Peyer's patch (tissue), 4 donors: ENCODE results near the gene LRCH4. TPM values are rescaled to one million over a fixed set of nuclear protein-coding genes. Genes with fewer than 3 reads are reported as not detected.

Source experiments
- DNase-seq, 3 donors: peaks; one replicate each; pipeline ENCODE4 v3.0.0-alpha.2; 2017 to 2019
- H3K27ac ChIP-seq, 4 donors: fragments of 200-600 bp; sonication (generic); one replicate each; pipeline ENCODE4 v1.5.1; 2016 to 2019
- H3K27me3 ChIP-seq, 2 donors: fragments of 200-600 bp; sonication (generic); one replicate each; pipeline ENCODE4 v1.5.1; 2019
- H3K36me3 ChIP-seq, 3 donors: fragments of 200-600 bp; sonication (generic); one replicate each; pipeline ENCODE4 v1.5.1; 2016 to 2019
- H3K4me1 ChIP-seq, 4 donors: fragments of 200-600 bp; sonication (generic); one replicate each; pipeline ENCODE4 v1.5.1; 2016 to 2019
- H3K4me3 ChIP-seq, 4 donors: fragments of 200-600 bp; sonication (generic); 1 replicate in 3 of 4; 2 replicates in 1 of 4; pipeline ENCODE4 v1.5.1; 2016 to 2019; ENCODE audit warnings: mild to moderate bottlenecking in 1 of 4
- H3K9me3 ChIP-seq, 4 donors: fragments of 200-600 bp; sonication (generic); one replicate each; pipeline ENCODE4 v1.5.1; 2016 to 2019; ENCODE audit warnings: mild to moderate bottlenecking in 1 of 4
- POLR2A ChIP-seq, 2 donors: fragments of 450-650 bp; IDR thresholded peaks; one replicate each; pipeline ENCODE4 v1.5.1; 2017; ENCODE audit warnings: antibody characterized with exemption in 2 of 2, mild to moderate bottlenecking in 2 of 2, moderate library complexity in 2 of 2
- total RNA-seq, 4 donors: library from RNA; depleted of rRNA; stranded (reverse); fragments of >200 nt; gene quantifications; one replicate each; pipeline ENCODE4 v1.1.0, GENCODE V29; 2016
- TF ChIP-seq, protein P1 (sequence below), 6 experiments: fragments of 450-650 bp in 4 of 6; fragments of 200-600 bp in 2 of 6; sonication (generic) in 1 of 6; IDR thresholded peaks; one replicate each; pipeline ENCODE4 v1.5.1; 2017 to 2019; ENCODE audit warnings: antibody characterized with exemption in 6 of 6, mild to moderate bottlenecking in 3 of 6, moderate library complexity in 1 of 6

Gene LRCH4
- total RNA-seq, 4 donors from 2014 or later: 76.7 to 232 (median 156) TPM

DNA sequence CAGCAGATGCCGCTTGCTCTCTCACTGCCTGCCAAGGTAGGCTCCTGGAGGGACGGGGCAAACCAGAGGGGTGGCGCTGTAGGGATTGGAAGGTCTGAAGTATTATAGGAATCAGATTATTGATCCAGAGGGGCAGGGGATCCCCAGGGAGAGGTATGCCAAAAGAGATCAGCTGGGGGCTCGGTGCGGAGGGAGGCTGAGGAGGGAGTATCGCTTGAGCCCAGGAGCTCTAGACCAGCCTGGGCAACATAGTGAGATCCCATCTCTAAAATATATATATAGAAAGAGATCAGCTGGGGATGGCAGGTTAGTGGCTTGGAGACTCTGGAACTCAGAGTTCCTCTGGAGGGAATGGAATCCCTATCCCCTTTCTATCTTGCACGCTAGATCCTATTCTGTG, 9.3 kb upstream of the LRCH4 start:
- Histone ChIP-seq H3K4me3 (no peak overlapping the region), H3K36me3 (no peaks in the 10 kb centered on the region), H3K9me3 (no peaks in the 10 kb centered on the region), H3K27me3 (no peaks in the 10 kb centered on the region), H3K27ac (no peak overlapping the region), H3K4me1 (no peaks in the 10 kb centered on the region)
- TF ChIP-seq POLR2A (IDR thresholded peaks at IDR 0.05): no peak
- TF ChIP-seq, protein P1, sequence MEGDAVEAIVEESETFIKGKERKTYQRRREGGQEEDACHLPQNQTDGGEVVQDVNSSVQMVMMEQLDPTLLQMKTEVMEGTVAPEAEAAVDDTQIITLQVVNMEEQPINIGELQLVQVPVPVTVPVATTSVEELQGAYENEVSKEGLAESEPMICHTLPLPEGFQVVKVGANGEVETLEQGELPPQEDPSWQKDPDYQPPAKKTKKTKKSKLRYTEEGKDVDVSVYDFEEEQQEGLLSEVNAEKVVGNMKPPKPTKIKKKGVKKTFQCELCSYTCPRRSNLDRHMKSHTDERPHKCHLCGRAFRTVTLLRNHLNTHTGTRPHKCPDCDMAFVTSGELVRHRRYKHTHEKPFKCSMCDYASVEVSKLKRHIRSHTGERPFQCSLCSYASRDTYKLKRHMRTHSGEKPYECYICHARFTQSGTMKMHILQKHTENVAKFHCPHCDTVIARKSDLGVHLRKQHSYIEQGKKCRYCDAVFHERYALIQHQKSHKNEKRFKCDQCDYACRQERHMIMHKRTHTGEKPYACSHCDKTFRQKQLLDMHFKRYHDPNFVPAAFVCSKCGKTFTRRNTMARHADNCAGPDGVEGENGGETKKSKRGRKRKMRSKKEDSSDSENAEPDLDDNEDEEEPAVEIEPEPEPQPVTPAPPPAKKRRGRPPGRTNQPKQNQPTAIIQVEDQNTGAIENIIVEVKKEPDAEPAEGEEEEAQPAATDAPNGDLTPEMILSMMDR (IDR thresholded peaks at IDR 0.05): no peak
- DNase-seq: no peak

DNA sequence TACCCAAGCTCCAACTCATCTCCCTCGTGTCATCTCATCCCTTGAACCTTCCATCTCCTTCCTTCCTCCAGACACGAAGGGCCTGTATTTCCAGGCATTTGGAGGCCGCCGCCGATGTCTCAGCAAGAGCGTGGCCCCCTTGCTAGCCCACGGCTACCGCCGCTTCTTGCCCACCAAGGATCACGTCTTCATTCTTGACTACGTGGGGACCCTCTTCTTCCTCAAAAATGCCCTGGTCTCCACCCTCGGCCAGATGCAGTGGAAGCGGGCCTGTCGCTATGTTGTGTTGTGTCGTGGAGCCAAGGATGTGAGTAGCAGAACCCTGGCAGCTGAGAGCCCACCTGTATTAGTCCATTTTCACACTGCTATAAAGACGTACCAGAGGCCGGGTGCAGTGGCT, 5.7 kb upstream of the LRCH4 start:
- H3K4me1 ChIP-seq: peaks cover 0 to 4% (median 0%) of the 10 kb centered on the region in 4 donors
- no peak for TF ChIP-seq POLR2A (IDR thresholded peaks at IDR 0.05)
- TF ChIP-seq, protein P1 (IDR thresholded peaks at IDR 0.05): no peak
- H3K9me3 ChIP-seq: no peaks in the 10 kb centered on the region

DNA sequence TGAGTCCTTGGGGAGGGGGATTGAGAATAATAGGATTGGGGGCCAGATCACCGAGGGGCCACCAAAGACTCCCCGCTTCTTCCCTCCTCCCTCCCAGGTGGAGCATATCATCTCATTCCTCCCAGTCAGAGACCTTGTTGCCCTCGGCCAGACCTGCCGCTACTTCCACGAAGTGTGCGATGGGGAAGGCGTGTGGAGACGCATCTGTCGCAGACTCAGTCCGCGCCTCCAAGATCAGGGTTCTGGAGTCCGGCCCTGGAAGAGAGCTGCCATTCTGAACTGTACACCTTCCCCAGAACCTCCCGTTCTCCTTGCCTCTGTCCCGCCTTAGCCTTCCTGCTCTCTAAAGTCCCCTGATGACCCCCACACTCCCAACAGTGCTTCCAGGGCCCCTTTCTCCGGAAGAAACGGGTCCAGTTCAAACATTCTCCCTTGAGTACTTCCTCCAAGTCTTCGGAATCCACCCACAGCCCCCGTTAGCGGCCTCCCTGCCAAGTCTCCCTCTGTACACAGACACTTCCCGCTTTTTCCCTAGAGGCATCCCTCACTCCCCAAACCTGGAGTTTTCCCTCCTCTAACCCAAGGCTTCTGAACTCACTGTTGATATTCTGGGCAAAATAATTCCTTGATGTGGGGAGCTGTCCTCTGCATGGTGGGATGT, 4.3 kb upstream of the LRCH4 start:
- H3K4me1 ChIP-seq: peaks cover 0 to 4% (median 0%) of the 10 kb centered on the region in 4 donors
- TF ChIP-seq, protein P1 (IDR thresholded peaks at IDR 0.05): no peak
- no peak for TF ChIP-seq POLR2A (IDR thresholded peaks at IDR 0.05)
- H3K27ac ChIP-seq: peak overlapping the region in 2 of 4 donors; percentile 2 to 15
- no peaks in the 10 kb centered on the region for H3K9me3 ChIP-seq
- peak overlapping the region in 1 of 4 donors; percentile 1 for H3K4me3 ChIP-seq
- DNase-seq: no peak
- no peaks in the 10 kb centered on the region for H3K27me3 ChIP-seq
- H3K36me3 ChIP-seq: no peaks in the 10 kb centered on the region

More for the DNA sequence above, 5.7 kb upstream of the LRCH4 start:
- no peak for DNase-seq
- Histone ChIP-seq H3K4me3 (no peak overlapping the region), H3K36me3 (no peaks in the 10 kb centered on the region), H3K27me3 (no peaks in the 10 kb centered on the region), H3K27ac (no peak overlapping the region)

DNA sequence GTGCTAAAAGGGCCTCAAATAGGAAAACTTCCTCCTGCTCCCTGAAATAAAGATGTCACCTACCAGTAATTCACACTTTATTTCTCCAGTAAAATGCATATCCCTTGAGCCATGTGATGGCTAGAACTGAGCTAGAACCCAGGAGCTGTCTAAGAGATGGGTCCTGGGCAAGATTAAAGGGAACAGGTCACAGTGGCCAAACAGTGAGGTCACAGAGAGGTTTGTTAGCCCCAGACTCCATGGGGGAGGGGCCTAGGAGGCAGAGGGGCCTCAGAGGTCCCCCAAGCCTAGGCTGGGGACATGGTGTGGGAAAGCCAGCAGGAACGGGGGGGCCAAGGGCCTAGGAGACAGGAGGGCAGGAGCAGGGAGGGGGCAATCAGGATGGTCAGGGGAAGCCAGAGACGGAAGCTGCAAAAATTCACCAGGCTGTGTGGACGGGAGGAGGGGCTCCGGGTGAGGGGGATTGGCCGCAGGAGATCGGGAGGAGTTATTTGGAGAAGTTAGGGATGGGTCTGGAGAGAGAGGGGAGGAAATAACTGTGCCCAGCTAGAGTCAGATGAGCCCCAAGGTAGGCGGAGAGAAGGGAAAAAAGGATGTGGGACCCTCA, 3.5 kb upstream of the LRCH4 start:
- no peaks in the 10 kb centered on the region for H3K9me3 ChIP-seq
- H3K27me3 ChIP-seq: no peaks in the 10 kb centered on the region
- H3K36me3 ChIP-seq: no peaks in the 10 kb centered on the region
- H3K4me3 ChIP-seq: no peak overlapping the region
- peak overlapping the region in 1 of 4 donors; percentile 2 for H3K27ac ChIP-seq
- no peak for DNase-seq
- peaks cover 0 to 10% (median under 1%) of the 10 kb centered on the region in 4 donors for H3K4me1 ChIP-seq
- no peak for TF ChIP-seq POLR2A (IDR thresholded peaks at IDR 0.05)
- TF ChIP-seq, protein P1 (IDR thresholded peaks at IDR 0.05): no peak

DNA sequence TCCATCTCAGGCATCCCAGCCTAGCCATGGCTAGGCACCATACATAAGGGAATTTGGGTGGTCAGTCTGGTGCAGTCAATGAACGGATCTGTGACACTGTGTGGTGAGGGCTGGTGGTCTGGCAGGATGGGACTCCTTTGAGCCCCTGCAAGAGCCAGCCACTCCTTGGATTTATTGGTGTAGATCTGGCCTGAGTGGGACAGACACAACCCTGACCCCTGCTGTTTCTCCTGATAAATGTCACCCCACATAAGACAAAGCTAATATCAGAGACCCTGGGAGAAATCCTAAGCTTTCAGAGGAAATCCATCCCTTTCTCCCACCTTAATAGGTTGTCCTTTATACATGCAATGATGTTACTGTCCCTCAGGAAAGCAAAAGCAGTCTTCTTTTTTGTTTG, 2.5 kb upstream of the LRCH4 start:
- DNase-seq: no peak
- peaks cover 0 to 20% (median 2%) of the 10 kb centered on the region in 4 donors for H3K4me1 ChIP-seq
- no peaks in the 10 kb centered on the region for H3K36me3 ChIP-seq
- H3K9me3 ChIP-seq: no peaks in the 10 kb centered on the region
- no peak overlapping the region for H3K27ac ChIP-seq
- no peak overlapping the region for H3K4me3 ChIP-seq
- H3K27me3 ChIP-seq: no peaks in the 10 kb centered on the region
- TF ChIP-seq POLR2A (IDR thresholded peaks at IDR 0.05): no peak
- TF ChIP-seq, protein P1 (IDR thresholded peaks at IDR 0.05): peak in 5 of 6 experiments; percentile 35 to 55 (median 41)
